ENCODE data around the gene DDX39B.

Gene DDX39B

GRCh38 chr6:31575335-31575901 is 33.6 kb upstream of the DDX39B start, which contains the start of gene TNF:
TNF (plus strand) TSS chr6:31575565; CDS start chr6:31575742, 177 bp downstream.
- DNase-seq = no peak

DNA sequence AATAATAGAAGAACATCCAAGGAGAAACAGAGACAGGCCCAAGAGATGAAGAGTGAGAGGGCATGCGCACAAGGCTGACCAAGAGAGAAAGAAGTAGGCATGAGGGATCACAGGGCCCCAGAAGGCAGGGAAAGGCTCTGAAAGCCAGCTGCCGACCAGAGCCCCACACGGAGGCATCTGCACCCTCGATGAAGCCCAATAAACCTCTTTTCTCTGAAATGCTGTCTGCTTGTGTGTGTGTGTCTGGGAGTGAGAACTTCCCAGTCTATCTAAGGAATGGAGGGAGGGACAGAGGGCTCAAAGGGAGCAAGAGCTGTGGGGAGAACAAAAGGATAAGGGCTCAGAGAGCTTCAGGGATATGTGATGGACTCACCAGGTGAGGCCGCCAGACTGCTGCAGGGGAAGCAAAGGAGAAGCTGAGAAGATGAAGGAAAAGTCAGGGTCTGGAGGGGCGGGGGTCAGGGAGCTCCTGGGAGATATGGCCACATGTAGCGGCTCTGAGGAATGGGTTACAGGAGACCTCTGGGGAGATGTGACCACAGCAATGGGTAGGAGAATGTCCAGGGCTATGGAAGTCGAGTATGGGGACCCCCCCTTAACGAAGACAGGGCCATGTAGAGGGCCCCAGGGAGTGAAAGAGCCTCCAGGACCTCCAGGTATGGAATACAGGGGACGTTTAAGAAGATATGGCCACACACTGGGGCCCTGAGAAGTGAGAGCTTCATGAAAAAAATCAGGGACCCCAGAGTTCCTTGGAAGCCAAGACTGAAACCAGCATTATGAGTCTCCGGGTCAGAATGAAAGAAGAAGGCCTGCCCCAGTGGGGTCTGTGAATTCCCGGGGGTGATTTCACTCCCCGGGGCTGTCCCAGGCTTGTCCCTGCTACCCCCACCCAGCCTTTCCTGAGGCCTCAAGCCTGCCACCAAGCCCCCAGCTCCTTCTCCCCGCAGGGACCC is 32.6 kb upstream of the DDX39B start:
- no peak for DNase-seq

DNA sequence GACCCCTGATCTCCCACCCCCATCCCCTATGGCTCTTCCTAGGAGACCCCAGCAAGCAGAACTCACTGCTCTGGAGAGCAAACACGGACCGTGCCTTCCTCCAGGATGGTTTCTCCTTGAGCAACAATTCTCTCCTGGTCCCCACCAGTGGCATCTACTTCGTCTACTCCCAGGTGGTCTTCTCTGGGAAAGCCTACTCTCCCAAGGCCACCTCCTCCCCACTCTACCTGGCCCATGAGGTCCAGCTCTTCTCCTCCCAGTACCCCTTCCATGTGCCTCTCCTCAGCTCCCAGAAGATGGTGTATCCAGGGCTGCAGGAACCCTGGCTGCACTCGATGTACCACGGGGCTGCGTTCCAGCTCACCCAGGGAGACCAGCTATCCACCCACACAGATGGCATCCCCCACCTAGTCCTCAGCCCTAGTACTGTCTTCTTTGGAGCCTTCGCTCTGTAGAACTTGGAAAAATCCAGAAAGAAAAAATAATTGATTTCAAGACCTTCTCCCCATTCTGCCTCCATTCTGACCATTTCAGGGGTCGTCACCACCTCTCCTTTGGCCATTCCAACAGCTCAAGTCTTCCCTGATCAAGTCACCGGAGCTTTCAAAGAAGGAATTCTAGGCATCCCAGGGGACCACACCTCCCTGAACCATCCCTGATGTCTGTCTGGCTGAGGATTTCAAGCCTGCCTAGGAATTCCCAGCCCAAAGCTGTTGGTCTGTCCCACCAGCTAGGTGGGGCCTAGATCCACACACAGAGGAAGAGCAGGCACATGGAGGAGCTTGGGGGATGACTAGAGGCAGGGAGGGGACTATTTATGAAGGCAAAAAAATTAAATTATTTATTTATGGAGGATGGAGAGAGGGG is 31.7 kb upstream of the DDX39B start:
- no peak for DNase-seq

- no peak for DNase-seq
Observed at GRCh38 chr6:31572041-31572911, 30.5 kb upstream of the DDX39B start, which contains the start of gene LTA. LTA (plus strand) TSS chr6:31572289; CDS start chr6:31572743, 454 bp downstream.

DNA sequence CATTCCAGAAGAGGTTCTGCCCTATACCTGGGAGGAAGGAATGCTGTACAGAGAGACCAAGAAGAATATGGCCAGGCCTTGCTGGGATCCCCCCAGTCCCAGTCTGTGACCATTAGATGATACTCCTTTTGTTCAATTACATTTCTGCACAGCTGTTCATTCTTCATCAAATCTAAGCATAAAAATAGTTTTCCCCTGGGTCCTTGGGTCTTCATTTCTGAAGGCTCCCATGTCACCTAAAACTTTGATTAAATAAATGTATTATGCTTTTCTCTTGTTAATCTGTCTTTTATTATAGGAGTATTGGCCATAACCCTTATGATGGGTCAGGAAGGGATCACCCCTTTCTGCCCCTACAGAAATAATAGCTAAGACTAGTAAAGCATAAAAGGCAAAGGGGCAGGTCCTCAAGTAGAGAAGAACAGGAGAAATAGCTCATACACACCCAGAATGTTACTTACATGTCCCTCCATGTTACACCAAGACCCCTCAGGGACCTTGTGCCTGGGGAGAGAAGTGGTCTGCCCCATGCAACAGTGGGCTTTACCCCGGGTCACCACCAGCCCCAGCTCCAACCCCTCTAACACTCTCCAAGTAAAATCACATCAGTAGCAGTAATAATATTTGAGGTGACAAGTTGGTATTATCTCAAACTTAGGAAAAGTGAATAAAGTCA is 28.2 kb upstream of the DDX39B start:
- DNase-seq = no peak

- no peak for DNase-seq
Observed at GRCh38 chr6:31568537-31568961, 26.7 kb upstream of the DDX39B start.

DNA sequence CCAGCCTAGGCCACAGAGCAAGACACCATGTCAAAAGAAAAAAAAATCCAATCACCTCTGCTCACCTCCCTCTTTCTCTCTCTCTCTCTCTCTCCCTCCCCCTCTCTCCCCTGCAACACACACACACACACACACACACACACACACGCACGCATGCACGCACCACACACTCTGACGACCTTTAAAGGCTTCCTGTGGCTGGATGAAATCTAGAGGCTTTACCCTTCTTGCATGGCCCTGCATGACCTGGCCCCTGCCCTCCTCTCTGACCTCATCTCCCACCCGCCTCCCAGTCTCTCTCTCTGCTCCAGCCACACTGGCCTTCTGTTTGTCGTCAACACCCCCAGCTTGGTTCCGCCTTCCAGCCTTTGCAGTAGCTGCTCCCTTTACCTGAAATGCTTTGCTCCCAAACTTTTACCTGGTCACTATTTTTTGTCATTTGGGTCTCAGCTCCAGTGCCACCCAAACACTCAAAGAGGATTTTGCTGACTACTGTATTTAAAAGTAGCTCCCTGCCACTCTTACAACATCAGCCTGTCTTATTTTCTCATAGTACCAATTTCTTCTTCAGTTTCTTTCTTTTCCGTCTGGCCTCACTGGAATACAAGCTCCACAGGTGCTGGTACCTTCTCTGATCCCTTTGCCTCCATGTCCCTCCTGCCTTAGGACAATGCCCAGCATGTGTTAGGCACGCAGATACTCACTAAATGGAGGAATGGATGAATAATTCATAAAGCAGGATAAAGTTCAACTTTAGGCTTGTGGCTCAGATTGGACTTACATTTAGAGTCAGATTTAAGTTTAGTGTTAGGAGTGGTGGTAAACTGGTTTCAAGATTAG is 25.9 kb upstream of the DDX39B start:
- no peak for DNase-seq

DNA sequence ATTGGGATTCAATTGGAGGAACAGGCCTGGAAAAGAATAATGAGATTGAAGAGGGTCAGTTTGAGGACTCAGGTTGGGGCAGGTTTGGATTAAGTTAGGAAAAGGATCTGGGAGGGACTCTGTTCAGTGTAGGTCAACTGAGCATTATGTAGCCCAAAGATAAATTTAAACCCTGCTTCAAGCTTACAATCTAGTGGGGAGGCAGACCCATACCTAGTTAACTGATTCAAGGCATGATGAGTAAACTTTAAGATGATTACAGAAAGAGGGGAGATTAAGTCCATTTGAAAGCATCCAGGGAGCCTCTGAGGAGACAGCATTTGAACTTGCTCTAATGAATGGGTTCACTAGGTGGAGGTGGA is 18.9 kb upstream of the DDX39B start:
- no peak for DNase-seq

DNA sequence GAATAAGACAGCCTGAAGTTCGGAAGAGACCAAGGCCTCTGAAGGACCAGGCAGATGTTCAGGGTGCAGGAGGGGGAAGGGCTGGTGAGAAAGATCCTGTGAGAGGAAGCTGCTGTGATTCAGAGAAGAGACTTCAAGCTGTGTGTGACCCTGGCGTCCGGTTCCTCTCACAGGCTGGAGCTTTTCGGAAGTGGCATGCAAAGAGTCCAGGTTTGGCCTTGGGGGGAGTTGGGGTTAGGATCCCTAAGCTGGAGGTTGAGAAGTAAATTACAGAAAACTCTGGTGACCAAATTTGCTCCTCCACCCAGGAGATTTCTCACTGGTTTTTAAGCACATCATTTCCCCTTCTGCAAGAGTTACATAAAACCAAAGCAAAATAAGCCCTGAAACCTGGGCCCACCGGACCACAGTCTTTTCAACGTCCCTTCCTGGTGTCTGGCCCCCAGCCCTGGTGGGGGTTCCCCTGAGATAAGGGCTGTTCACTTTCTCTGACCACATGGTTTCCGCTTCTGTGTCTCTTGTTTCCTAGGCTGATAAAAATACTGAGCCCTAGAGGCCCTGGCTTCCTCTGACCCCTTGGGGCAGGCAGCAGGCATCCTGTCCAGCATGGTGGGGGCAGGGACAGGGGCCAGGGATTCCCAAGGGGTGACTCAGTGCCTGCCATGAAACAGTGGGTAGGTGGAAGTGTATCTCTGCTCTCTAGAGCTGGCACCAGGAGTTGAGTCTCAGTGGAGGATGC is 18.3 kb upstream of the DDX39B start:
- peak; percentile 76 for DNase-seq

GRCh38 chr6:31559606-31559957 is 17.8 kb upstream of the DDX39B start:
- no peak for DNase-seq

GRCh38 chr6:31558631-31559500 is 17.1 kb upstream of the DDX39B start:
- peak; percentile 88 for DNase-seq

DNA sequence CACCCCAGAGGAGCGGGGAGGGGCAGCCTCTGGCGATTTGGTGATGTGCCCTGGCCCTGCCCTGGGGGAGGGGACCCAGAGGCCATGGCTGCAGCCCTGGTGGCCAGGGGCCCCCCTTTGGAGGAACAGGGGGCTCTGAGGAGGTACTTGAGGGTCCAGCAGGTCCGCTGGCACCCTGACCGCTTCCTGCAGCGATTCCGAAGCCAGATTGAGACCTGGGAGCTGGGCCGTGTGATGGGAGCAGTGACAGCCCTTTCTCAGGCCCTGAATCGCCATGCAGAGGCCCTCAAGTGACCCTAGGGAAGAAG is 16.5 kb upstream of the DDX39B start:
- no peak for DNase-seq

DNA sequence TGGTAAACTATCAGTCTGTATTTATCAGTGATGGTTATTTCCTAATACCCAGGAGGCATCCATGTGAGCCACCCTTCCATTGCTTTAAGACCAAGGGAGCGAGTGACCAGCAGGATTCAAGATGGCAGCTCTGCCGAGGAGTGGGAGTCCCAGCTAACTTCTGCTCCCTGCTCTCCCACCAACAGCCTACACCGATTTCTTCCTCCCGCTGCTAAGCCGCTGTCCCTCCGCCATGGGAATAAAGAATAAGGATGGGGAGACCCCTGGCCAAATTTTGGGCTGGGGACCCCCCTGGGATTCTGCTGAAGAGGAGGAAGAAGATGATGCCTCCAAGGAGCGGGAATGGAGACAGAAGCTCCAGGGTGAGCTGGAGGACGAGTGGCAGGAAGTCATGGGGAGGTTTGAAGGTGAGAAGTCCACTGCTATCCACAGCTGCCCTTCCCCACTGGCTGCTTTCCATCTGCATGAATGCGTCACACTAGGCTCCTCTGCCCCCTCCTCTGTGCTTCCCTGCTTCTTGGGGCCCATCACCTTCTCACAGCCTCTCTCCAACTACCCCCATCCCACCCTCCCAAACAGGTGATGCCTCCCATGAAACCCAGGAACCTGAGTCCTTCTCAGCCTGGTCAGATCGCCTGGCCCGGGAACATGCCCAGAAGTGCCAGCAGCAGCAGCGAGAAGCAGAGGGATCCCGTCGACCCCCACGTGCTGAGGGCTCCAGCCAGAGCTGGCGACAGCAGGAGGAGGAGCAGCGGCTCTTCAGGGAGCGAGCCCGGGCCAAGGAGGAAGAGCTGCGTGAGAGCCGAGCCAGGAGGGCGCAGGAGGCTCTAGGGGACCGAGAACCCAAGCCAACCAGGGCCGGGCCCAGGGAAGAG is 15.9 kb upstream of the DDX39B start:
- no peak for DNase-seq

GRCh38 chr6:31556307-31556706 is 14.5 kb upstream of the DDX39B start:
- no peak for DNase-seq

DNA sequence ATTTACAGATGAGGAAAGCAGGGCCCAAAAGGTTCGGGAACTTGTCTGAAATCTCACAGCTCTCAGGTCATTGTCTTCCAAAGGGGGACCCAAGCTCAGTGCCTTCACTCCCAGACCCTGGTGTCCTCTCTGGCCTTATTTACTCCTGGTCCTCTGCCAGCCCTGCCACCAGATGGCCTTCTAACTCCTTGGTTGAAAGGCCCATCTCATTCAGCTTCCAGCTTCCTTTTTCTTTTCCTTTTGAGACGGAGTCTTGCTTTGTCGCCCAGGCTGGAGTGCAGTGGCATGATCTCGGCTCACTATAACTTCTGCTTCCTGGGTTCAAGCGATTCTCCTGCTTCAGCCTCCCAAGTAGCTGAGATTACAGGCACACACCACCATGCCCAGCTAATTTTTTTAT is 9.6 kb upstream of the DDX39B start:
- DNase-seq = peak; percentile 92

DNA sequence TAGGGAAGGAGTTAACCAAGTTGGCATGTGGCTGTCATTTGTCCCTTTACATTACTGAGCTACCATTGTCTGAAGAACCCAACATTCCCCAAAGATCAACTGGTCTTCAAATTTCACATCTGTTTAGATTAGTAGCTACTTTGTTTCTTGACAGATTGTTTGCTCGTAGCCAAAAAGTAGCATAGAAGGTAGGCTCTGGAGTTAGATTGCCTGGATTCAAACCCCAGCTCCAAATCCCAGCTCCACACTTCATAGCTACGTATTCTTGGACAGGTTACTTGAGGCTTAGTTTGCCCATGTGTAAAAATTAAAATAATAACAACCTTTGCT is 6.7 kb upstream of the DDX39B start:
- no peak for DNase-seq

DNA sequence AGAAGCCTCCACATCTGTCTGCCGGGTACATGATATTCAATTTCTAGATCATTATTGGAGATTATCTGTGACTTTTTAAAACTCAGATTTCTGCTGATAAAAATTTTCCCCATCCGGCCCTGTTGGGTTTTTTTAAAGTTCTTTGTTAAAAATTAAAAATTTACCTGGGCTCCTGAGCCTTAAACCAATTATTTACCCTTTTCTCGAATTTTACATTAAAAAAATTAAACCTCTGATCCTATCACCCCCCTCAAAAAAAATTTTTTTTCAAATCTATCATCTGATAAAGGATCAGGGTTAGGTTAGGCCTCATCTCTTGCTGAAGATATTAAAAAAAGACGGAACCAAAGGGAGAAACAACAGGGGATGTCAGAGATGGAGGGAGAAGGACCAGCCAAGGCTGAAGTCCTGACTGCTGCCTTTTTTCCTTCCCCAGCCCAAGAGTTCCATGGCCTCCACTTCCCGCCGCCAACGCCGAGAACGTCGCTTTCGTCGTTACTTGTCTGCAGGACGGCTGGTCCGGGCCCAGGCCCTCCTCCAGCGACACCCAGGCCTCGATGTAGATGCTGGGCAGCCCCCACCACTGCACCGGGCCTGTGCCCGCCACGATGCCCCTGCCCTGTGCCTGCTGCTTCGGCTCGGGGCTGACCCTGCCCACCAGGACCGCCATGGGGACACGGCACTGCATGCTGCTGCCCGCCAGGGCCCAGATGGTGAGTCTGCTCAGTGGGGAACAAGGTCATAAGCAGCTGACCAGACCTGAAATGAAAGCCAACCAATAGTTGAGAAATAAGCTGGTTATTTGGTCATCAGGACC is 6.1 kb upstream of the DDX39B start:
- DNase-seq = no peak
